HG03469 (cell line): Measurements from ENCODE around the gene LPCAT1.

ENCODE experiments used
- ATAC-seq: cut with Tn5 transposase; IDR thresholded peaks from one replicate; pipeline ENCODE4 v1.9.1; 2021; ENCODE audit warnings: mild to moderate bottlenecking, moderate library complexity, moderate number of reproducible peaks; ENCODE audit not compliant: unreplicated experiment

LPCAT1 gene

GRCh38 chr5:1446602-1447343 lies 77.0 kb downstream of the LPCAT1 start:
- ATAC-seq, result no peak

DNA sequence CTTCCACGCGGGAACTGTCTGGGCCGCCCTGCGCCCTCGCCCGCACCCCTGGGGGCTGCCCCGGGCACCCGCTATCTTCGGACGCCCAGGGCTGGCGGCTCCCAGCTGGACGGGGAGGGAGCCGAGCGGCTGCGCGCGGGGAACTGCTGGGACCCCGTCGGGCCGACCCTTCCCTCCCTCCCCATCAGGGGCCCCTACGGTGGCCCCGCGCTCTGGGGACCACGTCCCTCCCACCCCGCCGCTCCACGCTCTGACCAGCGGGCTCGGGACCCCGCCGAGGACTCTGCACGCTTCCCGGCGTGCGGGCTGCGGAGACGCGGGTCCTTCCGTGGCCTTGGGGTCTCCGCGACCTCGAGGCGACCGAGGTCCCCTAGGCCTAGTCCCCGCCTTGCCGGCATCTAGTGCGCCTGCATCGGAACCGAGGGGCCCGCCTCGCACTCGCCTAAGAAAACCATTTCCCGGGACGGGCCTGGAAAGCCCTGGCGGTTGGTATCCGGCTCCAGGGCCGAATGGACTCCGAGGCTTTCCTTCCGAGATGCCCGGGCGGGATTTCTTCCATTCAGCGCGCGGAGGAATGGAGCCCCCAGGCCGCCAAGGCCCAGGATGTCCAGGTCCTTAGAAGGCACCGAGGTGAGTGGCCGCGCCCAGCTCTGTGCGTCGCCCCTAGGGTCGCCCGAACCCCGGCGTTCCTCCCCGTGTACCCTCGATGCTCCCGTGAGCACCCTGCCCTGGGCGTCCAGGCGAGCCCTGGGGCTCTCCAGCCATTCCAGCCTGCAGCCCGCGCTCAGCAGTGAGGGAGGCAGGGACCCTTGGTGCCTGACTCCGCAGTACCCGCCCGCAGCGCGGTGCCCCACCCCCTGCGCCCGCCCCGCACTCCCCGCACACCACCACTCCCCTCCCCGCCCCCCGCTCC lies 77.8 kb downstream of the LPCAT1 start:
- no peak for ATAC-seq

DNA sequence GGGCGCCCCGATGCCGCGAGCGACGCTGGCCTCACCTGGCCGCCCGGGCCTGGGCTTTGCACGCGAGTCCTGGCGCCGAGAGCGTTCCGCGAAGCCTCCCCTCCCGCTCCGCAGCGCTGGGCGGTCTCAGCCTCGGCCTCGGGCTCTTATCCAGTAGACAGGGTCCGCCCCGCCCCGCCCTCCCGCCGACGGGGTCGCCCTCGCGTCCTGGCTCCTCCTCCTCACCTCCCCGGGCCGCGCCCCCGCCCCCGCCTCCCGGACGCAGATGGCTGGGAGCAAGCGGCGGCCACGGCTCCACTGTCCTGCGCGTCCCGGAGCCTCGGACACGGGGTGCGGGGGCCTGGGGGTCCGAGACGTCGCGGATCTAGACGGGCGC lies 78.5 kb downstream of the LPCAT1 start, which contains the start of gene SLC6A3:
TSS of gene SLC6A3 (minus strand) at position 128 of the 376 bp plus-strand sequence. CDS start 2,243 bp downstream, outside the sequence.
- no peak for ATAC-seq

DNA sequence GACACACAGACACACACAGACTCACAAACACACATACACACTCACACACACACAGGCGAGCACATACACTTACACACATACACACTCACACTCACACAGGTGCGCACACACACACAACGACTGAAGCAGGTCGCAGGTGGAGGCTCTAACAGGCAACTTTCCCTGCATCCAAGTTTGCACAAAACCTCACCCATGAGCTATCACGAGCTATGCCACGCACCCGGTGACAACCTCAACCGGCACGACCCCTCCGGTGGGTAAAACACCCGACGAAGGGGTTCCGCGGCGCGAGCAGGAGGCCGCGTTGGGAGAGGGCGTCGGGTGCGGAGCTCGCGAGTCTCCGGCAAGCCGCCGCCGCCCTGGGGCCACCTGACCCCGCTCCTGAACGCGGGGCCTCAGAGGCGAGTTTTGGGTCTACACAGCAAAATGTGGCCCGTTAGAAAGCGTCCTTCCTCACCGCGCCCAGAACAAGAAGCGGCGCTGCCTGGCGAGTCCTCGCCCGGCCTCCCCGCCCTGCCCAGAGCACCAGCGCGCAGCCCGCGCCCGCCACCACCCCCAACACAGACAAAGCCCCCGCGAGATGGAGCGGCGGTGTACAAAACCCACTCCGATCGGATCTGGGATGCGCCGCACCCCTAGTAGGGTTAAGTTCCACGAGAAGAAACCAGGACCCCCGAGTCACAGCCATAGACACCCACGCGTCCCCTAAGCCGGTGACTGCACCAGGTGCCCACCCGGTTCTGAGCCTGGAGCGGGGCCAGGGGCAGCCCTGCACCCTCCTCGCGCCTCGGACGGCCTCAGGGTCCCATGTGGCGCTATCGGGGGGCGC lies 79.2 kb downstream of the LPCAT1 start:
- ATAC-seq, result no peak

DNA sequence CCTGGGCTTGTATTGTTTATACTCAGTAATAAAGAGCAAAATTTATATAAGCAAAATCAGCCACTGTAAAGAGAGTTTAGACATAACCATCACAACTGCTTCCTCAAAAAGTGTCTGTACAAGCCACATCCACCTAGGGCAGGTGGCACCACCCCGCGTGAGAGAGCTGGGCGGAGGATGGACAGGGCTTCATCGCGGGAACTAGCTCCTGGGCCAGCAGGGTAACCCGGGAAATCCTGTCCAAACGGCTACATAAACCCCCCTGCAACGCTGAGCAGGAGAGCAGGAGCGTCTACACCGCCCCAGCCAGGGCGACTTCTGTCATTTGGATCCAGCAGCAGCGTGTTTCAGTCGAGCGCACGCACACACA lies 79.8 kb downstream of the LPCAT1 start:
- ATAC-seq, result no peak

DNA sequence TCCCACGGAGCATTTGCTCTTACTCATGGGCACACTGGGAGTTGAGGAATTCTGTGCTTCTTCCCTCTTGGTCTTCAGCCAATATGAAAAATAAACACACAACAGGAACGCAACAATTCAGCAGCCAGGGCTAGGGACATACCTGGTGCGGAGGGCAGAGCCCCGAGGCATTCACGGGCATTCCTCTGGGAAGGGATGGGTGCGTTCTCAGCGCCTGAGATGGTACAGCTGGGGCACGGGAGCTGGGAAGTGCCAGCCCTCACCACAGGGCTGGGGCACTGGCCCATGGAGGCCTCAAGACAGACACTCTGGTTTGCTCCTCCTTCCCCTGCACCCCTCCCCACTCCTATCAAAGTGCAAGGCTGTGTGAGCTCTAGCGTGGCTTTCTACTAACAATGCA lies 80.6 kb downstream of the LPCAT1 start:
- no peak for ATAC-seq

GRCh38 chr5:1442222-1443145 lies 81.3 kb downstream of the LPCAT1 start:
- ATAC-seq, result no peak

GRCh38 chr5:1441166-1441865 lies 82.4 kb downstream of the LPCAT1 start:
- ATAC-seq, result no peak

- no peak for ATAC-seq
Observed at GRCh38 chr5:1440098-1440493, 83.7 kb downstream of the LPCAT1 start.

DNA sequence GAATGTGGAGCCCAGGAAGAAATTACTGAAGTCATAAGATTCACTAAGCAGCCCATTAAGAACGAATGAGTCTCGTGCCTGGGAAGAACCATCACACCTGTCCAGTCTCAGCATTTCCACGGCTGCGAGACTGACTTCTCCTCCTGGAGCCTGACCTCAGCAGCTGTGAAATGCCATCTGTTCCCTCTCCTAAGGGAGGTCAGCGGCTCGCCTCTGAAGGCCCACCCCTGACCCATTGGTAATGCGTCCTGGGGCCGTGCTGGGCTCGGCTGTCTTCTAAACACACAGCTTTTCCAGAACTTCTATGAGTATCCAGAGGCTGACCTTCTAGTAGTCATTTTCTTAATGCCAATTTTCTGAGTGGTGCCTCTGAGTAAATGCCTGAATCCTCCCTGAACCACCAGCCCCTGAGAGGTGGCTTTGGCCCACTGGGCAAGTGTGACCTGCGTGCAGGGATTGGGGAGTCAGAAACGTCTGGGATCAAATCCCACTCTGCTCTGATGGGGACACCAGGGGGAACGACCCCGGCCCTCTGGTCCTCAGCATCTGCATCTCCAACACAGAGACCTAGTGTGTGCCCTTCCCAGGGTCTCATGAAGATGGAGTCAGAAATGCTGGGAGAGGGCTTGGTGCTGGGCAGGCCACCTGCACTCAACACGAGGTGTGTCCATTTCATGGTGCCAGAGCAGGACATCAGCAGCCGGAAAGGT lies 84.2 kb downstream of the LPCAT1 start:
- ATAC-seq, result no peak

GRCh38 chr5:1438871-1439270 lies 84.9 kb downstream of the LPCAT1 start:
- ATAC-seq, result no peak

GRCh38 chr5:1437876-1438559 lies 85.7 kb downstream of the LPCAT1 start:
- no peak for ATAC-seq

DNA sequence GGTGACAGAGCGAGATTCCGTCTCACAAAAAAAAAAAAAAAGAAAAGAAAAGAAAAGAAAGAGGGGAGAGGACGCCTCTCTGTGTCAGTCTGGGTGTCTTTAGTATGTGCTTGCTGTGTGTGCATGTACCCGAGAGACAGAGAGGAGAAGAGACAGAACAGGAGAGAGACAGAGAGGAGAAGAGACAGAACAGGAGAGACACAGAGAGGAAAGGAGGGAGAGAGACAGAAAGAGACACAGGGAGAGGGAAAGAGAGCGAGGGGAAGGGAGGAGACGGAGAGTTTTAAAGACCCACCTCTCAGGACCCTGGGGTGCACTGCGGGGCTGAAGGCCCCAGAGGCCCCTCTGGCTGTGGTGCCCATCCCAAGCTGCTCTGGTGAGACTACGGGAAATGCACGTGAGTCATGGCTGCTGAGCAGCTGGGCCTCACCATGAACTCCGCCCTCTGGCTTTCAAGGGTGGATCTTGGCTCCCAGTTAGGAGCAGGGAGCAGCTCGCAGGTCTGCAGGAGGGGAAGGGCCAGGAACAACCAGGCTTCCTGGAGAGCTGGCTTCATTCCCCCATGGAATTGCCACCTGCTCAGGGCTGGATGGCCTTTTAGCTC lies 86.4 kb downstream of the LPCAT1 start:
- ATAC-seq, result no peak

DNA sequence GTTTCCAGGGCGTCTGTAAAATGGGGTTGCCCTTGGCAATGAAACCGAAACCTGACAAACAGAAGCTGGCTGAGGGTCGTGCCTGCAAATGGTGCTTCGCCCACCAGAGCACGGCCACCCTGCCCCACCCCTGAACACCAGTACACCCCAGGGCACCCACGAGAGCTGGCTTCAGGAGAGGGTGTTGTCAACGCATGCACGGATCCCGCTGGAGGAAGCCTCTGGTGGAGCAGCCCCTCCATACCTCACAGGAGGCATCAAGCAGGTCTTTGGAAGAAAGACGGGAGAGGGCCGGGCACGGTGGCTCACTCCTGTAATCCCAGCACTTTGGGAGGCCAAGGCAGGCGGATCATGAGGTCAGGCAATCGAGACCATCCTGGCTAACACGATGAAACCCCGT lies 87.1 kb downstream of the LPCAT1 start:
- no peak for ATAC-seq

- no peak for ATAC-seq
Observed at GRCh38 chr5:1436036-1436435, 87.7 kb downstream of the LPCAT1 start.

GRCh38 chr5:1435369-1435768 lies 88.4 kb downstream of the LPCAT1 start:
- ATAC-seq, result no peak

DNA sequence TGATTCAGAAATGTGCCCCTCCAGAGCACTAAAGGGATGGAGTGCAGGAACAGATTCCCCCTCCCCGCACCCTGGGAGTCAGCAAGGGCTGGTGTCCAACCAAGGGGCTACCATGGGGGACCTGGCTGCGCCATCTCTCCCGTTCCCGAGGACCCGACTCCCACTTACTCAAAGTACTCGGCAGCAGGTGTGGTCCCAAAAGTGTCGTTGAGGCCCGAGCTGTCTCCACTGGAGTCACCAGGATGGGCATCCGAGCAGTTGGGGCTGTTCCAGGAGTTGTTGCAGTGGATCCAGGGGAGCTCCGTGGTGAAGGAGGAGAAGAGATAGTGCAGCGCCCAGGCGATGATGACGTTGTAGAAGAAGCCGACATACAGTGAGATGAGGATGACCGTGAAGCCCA lies 91.5 kb downstream of the LPCAT1 start:
- ATAC-seq, result no peak

DNA sequence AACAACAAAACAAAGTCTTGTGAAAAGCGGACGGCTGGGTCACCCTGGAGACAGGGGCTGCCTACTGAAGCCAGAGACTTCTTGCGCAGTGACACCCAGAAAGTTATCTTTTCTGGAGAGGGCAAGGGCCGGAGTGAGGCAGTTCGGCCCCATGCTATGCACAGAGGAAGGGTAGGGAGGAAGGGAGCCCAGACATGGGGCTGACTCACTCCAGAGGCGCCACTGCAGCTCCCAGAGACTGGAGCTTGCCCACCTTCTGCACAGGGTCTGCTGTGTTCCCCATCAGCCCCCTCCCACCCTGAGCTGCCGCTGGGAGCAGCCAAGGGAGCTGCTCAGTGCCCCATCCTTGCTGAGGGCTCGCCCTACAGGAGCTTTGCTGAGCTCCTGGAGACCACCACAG lies 91.9 kb downstream of the LPCAT1 start:
- ATAC-seq, result no peak
